ENCODE results near the gene JAKMIP1.

- TF ChIP-seq CTCF (IDR thresholded peaks at IDR 0.05): no peak
- TF ChIP-seq POLR2A (IDR thresholded peaks at IDR 0.05): no peak
Observed at GRCh38 chr4:6182376-6183280, 17.7 kb downstream of the JAKMIP1 start.
